Activated naive CD4-positive, alpha-beta T cell treated with anti-CD3 and anti-CD28 coated beads, Interleukin-2, amount 50 U/mL, for 72 hours (primary cell): ENCODE measurements around the gene ZMYND10. TPM values are rescaled to one million over a fixed set of nuclear protein-coding genes. Genes with fewer than 3 reads are reported as not detected.
"Not testable (repeated sequence)": the region's sequence is repeated elsewhere in the genome, so short reads cannot be mapped to it uniquely, and the experiment has no call there.

Source experiments
- ATAC-seq, 2 donors: fragments of 150-1000 bp; cut with Tn5 transposase; 2 replicates each; pipeline ENCODE4 v1.10.0; 2021; ENCODE audit warnings: mild to moderate bottlenecking in 2 of 2, moderate library complexity in 2 of 2
- DNase-seq, 2 donors: peaks; one replicate each; pipeline ENCODE4 v3.0.0; 2021 to 2022; ENCODE audit warnings: low spot score in 2 of 2
- H3K27ac Mint-ChIP-seq, 2 donors: one replicate each; pipeline ENCODE4 v1.8.0; 2022; ENCODE audit warnings: mild to moderate bottlenecking in 2 of 2, mixed read lengths in 2 of 2
- H3K36me3 Mint-ChIP-seq, 2 donors: one replicate each; pipeline ENCODE4 v1.8.0; 2022; ENCODE audit warnings: mixed read lengths in 2 of 2
- H3K9me3 Mint-ChIP-seq, 2 donors: one replicate each; pipeline ENCODE4 v1.8.0; 2022; ENCODE audit warnings: mixed read lengths in 2 of 2
- total RNA-seq, 2 donors: library from RNA; stranded (reverse); gene quantifications; one replicate each; pipeline ENCODE4 v1.2.3, GENCODE V29; 2022

Gene ZMYND10
- total RNA-seq, 2 donors from 2014 or later, result 1.9 to 4.1 TPM

- not testable (repeated sequence) for H3K9me3 Mint-ChIP-seq, H3K27ac Mint-ChIP-seq, ATAC-seq, DNase-seq, H3K36me3 Mint-ChIP-seq
These were observed 33.5 kb downstream of the ZMYND10 start for GRCh38 chr3:50312041-50312440.

DNA sequence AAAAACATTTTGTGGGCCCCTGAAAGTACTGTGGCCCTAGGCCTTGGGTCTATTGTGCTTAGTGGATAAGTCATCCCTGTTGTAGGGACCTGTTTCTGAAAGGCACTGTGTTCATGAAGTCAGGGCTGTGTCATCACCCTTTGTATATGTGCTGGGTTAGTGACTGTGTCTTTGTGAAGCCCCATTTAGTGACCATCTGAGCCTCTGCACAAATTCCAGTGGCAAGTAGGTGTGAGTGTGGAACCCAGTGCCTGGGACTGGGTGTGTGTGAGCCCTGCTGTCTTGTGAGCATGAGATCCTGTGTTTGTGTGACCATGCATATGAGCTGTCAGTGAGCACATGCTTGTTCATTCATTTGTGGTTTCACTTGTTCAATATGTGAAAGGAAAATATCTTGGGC, 40.9 kb downstream of the ZMYND10 start:
- ATAC-seq (peak; percentile 11 to 54), DNase-seq (no peak)
- Mint-ChIP-seq H3K27ac (no peak overlapping the region), H3K9me3 (no peaks in the 10 kb centered on the region), H3K36me3 (peaks cover 0 to 1% of the 10 kb centered on the region in 2 donors)

DNA sequence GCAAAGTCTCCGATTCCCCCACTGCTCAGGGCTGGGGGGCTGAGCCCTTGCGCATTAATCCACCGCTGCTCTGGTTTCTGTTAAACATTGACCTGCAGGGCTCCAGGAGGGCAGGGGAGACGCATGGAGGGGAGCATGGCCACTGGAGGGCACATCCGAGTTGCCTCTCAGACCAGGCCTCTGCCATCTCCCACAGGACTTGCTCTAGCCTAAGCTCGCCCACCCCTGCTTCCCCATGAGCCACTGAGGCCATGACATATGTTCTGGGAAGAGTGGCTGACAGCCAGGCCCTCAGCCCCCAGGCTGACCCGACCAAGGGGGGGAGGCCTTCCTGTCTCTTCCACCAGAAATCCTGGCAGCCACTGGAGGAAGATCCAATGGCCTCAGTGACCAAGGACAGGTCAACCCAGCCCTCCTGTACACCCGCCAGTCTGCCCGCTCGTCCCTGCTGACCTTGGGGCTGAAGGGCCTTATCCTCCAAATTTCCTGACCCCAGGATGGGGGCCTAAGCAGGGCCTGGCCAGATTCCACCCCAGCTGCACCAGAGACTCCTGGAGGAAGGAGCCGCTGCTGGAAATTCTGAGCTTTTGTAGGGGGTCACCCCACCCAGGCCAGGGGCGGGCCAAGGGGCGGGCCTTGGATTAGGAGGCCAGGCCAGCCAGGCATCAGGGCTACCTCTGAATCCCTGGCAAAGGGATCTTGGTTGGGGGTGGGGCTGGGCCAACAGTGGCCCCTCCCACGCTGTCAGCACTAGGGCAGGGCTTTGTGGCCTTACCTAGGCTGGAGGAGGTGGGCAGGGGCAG, 42.3 kb downstream of the ZMYND10 start, which contains the start of gene HYAL1:
HYAL1 (minus strand) TSS at position 562 of the 803 bp plus-strand sequence. CDS start 618 bp downstream, outside the sequence.
- Mint-ChIP-seq H3K27ac (no peak within 1 kb of the TSS), H3K36me3 (peaks cover 0 to 4% of the 10 kb centered on the region in 2 donors), H3K9me3 (no peaks in the 10 kb centered on the region)
- DNase-seq (no peak), ATAC-seq (no peak)

DNA sequence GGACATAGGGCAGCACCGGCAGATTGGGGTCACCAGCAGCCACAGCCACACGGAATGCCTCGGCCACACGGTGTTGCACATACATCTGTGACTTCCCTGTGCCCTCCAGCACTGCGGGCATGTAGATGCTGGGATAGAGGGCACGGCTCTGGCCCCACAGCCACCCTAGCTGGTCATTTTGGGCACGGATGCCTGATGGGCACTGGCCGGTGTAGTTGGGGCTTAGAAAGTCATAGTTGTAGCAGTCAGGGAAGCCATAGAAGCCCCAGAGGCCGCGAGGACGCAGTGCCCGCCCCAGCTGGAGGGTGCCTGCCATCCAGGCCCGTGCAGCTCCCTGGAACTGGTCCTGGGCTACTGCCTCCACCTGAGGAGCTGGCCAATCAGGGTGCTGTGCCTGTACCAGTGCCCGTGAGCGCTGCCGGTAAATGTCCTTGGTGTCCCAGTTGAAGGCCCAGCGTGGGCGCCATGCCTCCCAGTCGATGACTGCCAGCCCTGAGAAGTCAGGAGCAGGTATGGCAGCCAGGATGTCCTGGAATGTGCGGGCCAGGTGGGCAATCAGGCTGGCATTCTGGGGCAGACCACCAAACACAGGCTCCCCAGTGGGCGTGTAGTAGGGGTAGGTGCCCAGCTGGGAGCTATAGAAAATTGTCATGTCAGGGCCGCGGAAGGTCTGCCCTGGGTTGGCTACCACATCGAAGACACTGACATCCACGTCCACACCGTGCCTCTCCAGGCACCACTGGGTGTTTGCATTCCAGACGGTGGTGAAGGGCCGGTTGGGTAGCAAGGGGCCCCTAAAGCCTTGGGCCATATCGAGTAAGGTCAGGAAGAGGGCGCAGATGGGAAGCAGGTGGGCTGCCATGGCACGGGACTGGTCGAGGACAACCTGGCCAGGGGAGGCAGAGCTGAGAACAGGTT, 43.2 kb downstream of the ZMYND10 start:
- H3K9me3 Mint-ChIP-seq, result no peaks in the 10 kb centered on the region
- peaks cover 0 to 4% of the 10 kb centered on the region in 2 donors for H3K36me3 Mint-ChIP-seq
- ATAC-seq (no peak), DNase-seq (no peak)
- H3K27ac Mint-ChIP-seq, result no peak overlapping the region

DNA sequence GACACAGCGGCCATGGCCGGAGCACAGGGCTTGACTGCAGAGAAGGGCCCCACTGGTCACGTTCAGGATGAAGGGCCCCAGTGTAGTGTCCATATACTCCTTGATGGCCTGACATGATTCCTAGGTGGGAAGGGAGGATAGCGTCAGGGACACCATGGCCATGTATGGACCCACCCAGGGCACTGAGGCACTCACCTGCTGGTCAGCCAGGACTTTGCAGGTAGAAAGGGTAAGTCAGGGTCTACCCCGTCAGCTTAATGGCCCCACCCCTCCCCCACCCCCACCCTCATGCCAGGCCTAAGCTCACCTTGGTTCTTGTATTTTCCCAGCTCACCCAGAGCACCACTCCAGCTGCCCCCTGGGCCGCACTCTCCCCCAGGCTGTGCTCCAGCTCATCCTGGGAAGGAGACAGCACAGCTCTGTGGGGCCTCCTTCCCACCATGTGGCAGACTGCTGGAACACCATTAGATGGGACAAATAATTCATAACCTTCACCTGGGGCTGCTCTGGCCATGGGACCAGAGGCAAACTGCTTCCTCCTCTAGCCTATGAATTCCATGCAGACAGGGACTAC, 44.8 kb downstream of the ZMYND10 start:
- DNase-seq, result no peak
- Mint-ChIP-seq H3K36me3 (peaks cover 0 to 4% of the 10 kb centered on the region in 2 donors), H3K27ac (peak overlapping the region in 1 of 2 donors; percentile 89), H3K9me3 (no peaks in the 10 kb centered on the region)
- ATAC-seq, result no peak

GRCh38 chr3:50299929-50300680, 45.4 kb downstream of the ZMYND10 start:
- peaks cover 0 to 4% of the 10 kb centered on the region in 2 donors for H3K36me3 Mint-ChIP-seq
- H3K27ac Mint-ChIP-seq, result peak overlapping the region; percentile 89
- no peak for DNase-seq
- H3K9me3 Mint-ChIP-seq, result no peaks in the 10 kb centered on the region
- ATAC-seq, result peak in 1 of 2 donors; percentile 52

DNA sequence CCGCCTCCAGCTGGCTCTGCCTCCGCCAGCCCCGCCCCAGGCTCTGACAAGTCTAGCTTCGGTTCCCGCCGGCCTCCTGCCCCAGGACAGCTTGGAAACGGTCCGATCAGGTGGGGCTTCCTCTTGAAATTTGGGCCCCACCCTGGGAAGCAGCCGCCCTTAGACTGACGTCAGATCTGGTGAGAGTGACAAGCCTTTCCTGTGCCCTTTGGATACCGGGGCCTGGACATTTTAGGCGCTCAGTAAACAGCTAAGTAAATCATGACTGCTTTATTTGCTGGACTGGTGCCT, 45.9 kb downstream of the ZMYND10 start:
- Mint-ChIP-seq H3K36me3 (peaks cover 0 to 4% of the 10 kb centered on the region in 2 donors), H3K9me3 (no peaks in the 10 kb centered on the region), H3K27ac (peak overlapping the region; percentile 89)
- ATAC-seq, result no peak
- DNase-seq, result no peak

- ATAC-seq, result peak; percentile 83 to 90
- Mint-ChIP-seq H3K36me3 (peaks cover 0 to 4% of the 10 kb centered on the region in 2 donors), H3K27ac (peak within 1 kb of the TSS; percentile 89 to 99), H3K9me3 (no peaks in the 10 kb centered on the region)
- peak; percentile 98 to 99 for DNase-seq
These were observed 46.5 kb downstream of the ZMYND10 start, which contains the start of the genes HYAL3 and NAA80 for GRCh38 chr3:50298836-50299637. Gene HYAL3, minus strand, starts transcription at chr3:50299405. Its CDS starts 3,803 bp downstream, at chr3:50295602. Gene NAA80, minus strand, starts transcription at chr3:50299405. Its CDS starts 1,942 bp downstream, at chr3:50297463.

DNA sequence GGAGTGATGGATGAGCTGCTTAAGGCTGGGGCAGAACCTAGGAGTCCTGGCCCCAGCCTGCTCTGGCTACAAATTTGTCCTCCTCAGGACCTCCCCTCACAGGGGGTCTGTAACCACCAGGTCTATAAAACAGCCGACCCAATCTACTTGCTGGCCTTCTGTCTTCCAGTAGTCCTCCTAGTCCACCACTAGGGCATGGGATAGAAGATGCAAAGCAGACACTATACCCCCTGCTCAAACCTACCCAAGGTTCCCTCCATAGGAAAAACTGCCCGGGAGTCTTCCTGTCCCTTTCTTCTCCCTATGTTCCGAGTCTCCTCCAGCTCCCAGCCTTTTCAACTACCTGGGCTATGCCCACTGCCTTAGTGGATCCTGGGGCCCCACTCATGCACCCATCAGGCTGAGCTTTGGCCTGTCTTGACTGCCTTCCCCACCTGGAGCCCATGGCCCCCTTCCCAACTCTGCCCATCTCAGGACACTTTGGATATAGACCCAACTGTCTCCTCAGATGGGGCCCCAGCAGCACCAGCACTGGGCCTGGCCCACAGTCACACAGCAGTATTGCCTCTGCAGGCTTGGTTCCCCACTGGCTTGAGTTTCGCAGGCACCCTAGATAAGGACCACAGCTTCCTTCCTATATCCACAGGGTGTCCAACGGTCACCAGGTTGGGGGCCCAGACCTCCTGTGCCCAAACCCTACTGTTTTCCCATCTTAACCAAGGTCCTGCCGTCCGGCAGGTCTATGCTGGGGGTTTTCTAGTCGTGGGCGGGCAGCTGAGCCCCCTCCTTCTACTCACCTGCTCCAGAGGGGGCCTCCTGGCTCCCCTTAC, 47.4 kb downstream of the ZMYND10 start:
- Mint-ChIP-seq H3K27ac (peak overlapping the region; percentile 44 to 89), H3K9me3 (no peaks in the 10 kb centered on the region), H3K36me3 (peaks cover 0 to 4% of the 10 kb centered on the region in 2 donors)
- no peak for ATAC-seq
- no peak for DNase-seq

DNA sequence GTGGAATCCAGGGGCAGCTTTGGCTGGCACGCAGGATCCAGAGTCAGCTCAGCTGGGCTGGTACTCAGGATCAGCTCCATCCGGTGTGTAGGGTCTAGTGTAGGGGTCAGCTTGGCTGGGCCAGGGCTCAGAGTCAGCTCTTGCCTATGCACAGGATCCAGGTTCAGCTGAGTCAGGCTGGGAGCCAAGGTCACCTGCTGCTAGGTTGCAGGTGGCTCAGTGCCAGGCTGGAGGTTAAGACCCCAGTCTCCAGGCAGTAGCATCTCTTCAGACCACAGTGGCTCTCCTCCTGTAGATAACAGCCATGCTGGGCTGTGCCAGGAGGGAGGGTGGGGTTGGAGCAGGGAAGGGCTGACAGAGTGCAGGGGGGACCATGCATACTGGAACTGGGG, 48.2 kb downstream of the ZMYND10 start:
- DNase-seq (no peak), ATAC-seq (no peak)
- peaks cover 0 to 8% of the 10 kb centered on the region in 2 donors for H3K36me3 Mint-ChIP-seq
- H3K9me3 Mint-ChIP-seq, result no peaks in the 10 kb centered on the region
- no peak overlapping the region for H3K27ac Mint-ChIP-seq

GRCh38 chr3:50296721-50297383, 48.7 kb downstream of the ZMYND10 start:
- H3K27ac Mint-ChIP-seq, result peak overlapping the region in 1 of 2 donors; percentile 60
- DNase-seq, result no peak
- no peak for ATAC-seq
- H3K36me3 Mint-ChIP-seq, result peaks cover 0 to 9% of the 10 kb centered on the region in 2 donors
- no peaks in the 10 kb centered on the region for H3K9me3 Mint-ChIP-seq

- H3K36me3 Mint-ChIP-seq, result peaks cover 9 to 17% of the 10 kb centered on the region in 2 donors
- no peak for ATAC-seq
- peak overlapping the region in 1 of 2 donors; percentile 31 for H3K27ac Mint-ChIP-seq
- no peaks in the 10 kb centered on the region for H3K9me3 Mint-ChIP-seq
- DNase-seq, result no peak
These were observed 49.7 kb downstream of the ZMYND10 start for GRCh38 chr3:50295553-50296431.
